ENCODE measurements around the gene HIVEP2. TPM values are rescaled to one million over a fixed set of nuclear protein-coding genes. Genes with fewer than 3 reads are reported as not detected.

HIVEP2 gene
- total RNA-seq, 4 donors from 2014 or later, result 17.5 to 21.8 (median 20.6) TPM

GRCh38 chr6:142966294-142966693 is 21.3 kb upstream of the HIVEP2 start:
- TF ChIP-seq CTCF (IDR thresholded peaks at IDR 0.05; ENCODE audit: low read depth), result no peak

- no peak for TF ChIP-seq CTCF (IDR thresholded peaks at IDR 0.05; ENCODE audit: low read depth)
Observed at GRCh38 chr6:142965164-142965563, 20.2 kb upstream of the HIVEP2 start.

DNA sequence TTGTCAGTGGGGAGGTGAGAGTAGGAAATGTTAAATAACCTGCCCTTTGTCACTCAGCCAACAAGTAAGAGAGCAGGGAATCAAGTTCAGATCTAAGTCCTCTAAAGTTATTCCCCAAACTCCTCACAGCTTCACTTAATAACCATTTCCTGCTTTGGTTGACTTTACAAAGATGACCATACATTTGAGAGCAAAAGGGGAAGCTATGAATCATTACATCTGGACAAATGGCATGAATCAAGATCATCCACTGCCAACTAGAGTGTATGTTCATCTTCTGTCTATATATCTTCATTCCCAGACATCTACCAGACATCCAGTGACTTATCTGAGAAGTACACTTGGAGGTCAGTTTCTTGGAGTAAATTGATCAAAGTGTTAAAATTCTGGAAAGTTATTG is 15.1 kb upstream of the HIVEP2 start:
- TF ChIP-seq CTCF (IDR thresholded peaks at IDR 0.05; ENCODE audit: low read depth), result no peak

GRCh38 chr6:142958343-142958742 is 13.4 kb upstream of the HIVEP2 start:
- TF ChIP-seq CTCF (IDR thresholded peaks at IDR 0.05; ENCODE audit: low read depth), result no peak

DNA sequence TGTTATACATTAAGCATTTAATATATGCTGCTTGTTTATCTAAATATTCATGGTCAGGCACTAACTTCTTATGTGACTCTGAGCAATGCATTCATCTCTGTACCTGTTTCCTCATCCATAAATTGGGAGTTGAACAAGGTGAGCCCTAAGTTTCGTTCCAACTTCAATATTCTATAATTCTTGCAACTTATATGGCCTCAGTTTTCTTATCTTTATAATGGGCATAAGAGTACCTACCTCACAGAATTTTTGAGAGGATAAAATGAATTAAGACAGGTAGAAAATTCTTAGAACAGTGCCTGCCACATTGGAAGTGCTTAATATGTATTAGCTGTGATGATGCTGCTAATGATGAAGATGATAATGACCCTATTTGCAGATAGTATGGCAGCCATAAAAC is 11.8 kb upstream of the HIVEP2 start:
- no peak for TF ChIP-seq CTCF (IDR thresholded peaks at IDR 0.05; ENCODE audit: low read depth)

DNA sequence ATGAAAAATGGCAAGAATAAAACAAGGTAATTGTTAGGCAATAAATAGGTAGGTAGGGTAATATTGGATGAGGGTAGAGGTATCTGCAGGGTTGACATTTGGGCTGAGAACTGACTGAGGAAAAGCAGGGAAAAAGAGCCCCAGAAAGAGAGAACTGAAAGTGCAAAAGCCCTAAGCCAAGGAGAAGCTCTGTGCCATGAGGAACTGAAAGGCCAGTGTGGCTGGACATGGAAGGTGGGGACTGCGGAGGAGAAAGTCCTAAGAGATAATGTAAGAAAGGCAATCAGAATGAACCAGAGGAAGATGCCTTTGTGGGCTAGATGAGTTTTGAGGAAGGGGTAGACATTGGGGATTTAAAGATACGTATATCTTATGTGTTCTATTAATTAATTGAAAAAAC is 9.9 kb upstream of the HIVEP2 start:
- no peak for TF ChIP-seq CTCF (IDR thresholded peaks at IDR 0.05; ENCODE audit: low read depth)

- no peak for TF ChIP-seq CTCF (IDR thresholded peaks at IDR 0.05; ENCODE audit: low read depth)
Observed at GRCh38 chr6:142953373-142954273, 8.6 kb upstream of the HIVEP2 start.
